CD4-positive, alpha-beta memory T cell (primary cell): ENCODE data around the gene GATA6. TPM values are rescaled to one million over a fixed set of nuclear protein-coding genes. Genes with fewer than 3 reads are reported as not detected.

Experiments
- CTCF ChIA-PET: fragments of 350-600 bp; sonication (Branson Sonifier 250); formaldehyde crosslinking; loops from one replicate; lab custom pipeline; 2021; ENCODE audit warnings: inconsistent platforms; ENCODE audit not compliant: partially characterized antibody; lab: Charles Lee
- POLR2A ChIA-PET: fragments of 350-600 bp; sonication (Branson Sonifier 250); formaldehyde crosslinking; loops from one replicate; lab custom pipeline; 2021; ENCODE audit not compliant: partially characterized antibody; lab: Charles Lee
- DNase-seq, 5 donors: peaks; one replicate each; pipeline versions ENCODE4 v3.0.0 to v3.0.0-alpha.2; 2020 to 2022; ENCODE audit warnings: mixed read lengths in 1 of 5
- H3K27ac ChIP-seq: one replicate; pipeline ENCODE4 v1.7.0; 2013; ENCODE audit warnings: low read depth, low read length
- H3K27me3 ChIP-seq: 2 replicates; pipeline ENCODE4 v1.7.0; 2013; ENCODE audit warnings: mild to moderate bottlenecking, low read length, moderate library complexity; ENCODE audit not compliant: insufficient read depth
- H3K36me3 ChIP-seq: 2 replicates; pipeline ENCODE4 v1.7.0; 2013; ENCODE audit warnings: mild to moderate bottlenecking, low read length, moderate library complexity; ENCODE audit not compliant: insufficient read depth
- H3K4me1 ChIP-seq: 2 replicates; pipeline ENCODE4 v1.7.0; 2013; ENCODE audit warnings: mild to moderate bottlenecking, low read length, moderate library complexity; ENCODE audit not compliant: insufficient read depth
- H3K4me3 ChIP-seq, 2 donors: one replicate each; pipeline ENCODE4 v1.7.0; 2013; ENCODE audit warnings: low read length in 2 of 2, mild to moderate bottlenecking in 1 of 2
- H3K9me3 ChIP-seq, 2 donors: one replicate each; pipeline ENCODE4 v1.7.0; 2013; ENCODE audit warnings: low read length in 2 of 2, control low read depth in 1 of 2; ENCODE audit not compliant: control insufficient read depth in 1 of 2
- H3K27ac Mint-ChIP-seq, 7 donors: one replicate each; pipeline ENCODE4 v1.8.0; 2020 to 2021; ENCODE audit warnings: mixed read lengths in 7 of 7, mild to moderate bottlenecking in 6 of 7, inconsistent platforms in 3 of 7, moderate library complexity in 3 of 7
- H3K27me3 Mint-ChIP-seq, 2 donors: one replicate each; pipeline ENCODE4 v1.8.0; 2020 to 2021; ENCODE audit warnings: mixed read lengths in 2 of 2
- H3K36me3 Mint-ChIP-seq, 2 donors: one replicate each; pipeline ENCODE4 v1.8.0; 2020 to 2021; ENCODE audit warnings: mixed read lengths in 2 of 2, inconsistent platforms in 1 of 2, mild to moderate bottlenecking in 1 of 2
- H3K4me1 Mint-ChIP-seq, 4 donors: one replicate each; pipeline ENCODE4 v1.8.0; 2020 to 2021; ENCODE audit warnings: mixed read lengths in 4 of 4, mild to moderate bottlenecking in 1 of 4
- H3K4me3 Mint-ChIP-seq, 8 donors: one replicate each; pipeline ENCODE4 v1.8.0; 2020 to 2021; ENCODE audit warnings: mixed read lengths in 8 of 8, mild to moderate bottlenecking in 7 of 8, moderate library complexity in 6 of 8, inconsistent platforms in 3 of 8
- H3K9me3 Mint-ChIP-seq, 8 donors: one replicate each; pipeline ENCODE4 v1.8.0; 2020 to 2021; ENCODE audit warnings: mixed read lengths in 8 of 8, mild to moderate bottlenecking in 5 of 8, inconsistent platforms in 3 of 8, moderate library complexity in 1 of 8
- intact Hi-C: fragments of 100-400 bp; cut with micrococcal nuclease; formaldehyde crosslinking; loops from one replicate; pipeline ENCODE4 v1.15.1; 2023
- polyA plus RNA-seq, 2 donors: library from polyadenylated mRNA; unstranded; fragments of 300-500 nt; fragmentation: Illumina TruSeq; gene quantifications; one replicate each; pipeline ENCODE4 v1.2.3, GENCODE V29; 2021
- total RNA-seq, 2 experiments: library from RNA; stranded (reverse); gene quantifications; one replicate each; pipeline ENCODE4 v1.2.3, GENCODE V29; 2021

GATA6 gene
- total RNA-seq = not detected
- not detected for polyA plus RNA-seq

- no peaks in the 10 kb centered on the region for H3K9me3 ChIP-seq
- DNase-seq = peak in 3 of 5 donors; percentile 12 to 28 (median 27)
- peak within 1 kb of the TSS in 1 of 7 donors; percentile 72 for H3K27ac Mint-ChIP-seq
- peaks cover 37% of the 10 kb centered on the region for H3K27me3 ChIP-seq
- ChIA-PET POLR2A (no interaction called here), CTCF (no interaction called here)
- peaks cover 17 to 29% (median 22%) of the 10 kb centered on the region in 4 donors for H3K4me1 Mint-ChIP-seq
- H3K27ac ChIP-seq = no peak within 1 kb of the TSS
- peak within 1 kb of the TSS; percentile 79 to 90 (median 85) for H3K4me3 Mint-ChIP-seq
- H3K4me3 ChIP-seq = peak within 1 kb of the TSS in 1 of 2 donors; percentile 37
- no peaks in the 10 kb centered on the region for H3K36me3 ChIP-seq
- peaks cover 14% of the 10 kb centered on the region for H3K4me1 ChIP-seq
- H3K9me3 Mint-ChIP-seq = peaks cover 0 to 9% (median 0%) of the 10 kb centered on the region in 8 donors
- intact Hi-C loops = loop anchor here (5.0 kb wide), 1 partner anchor 393 kb away; no protein-coding TSS in a partner anchor
- peaks cover 0 to 2% of the 10 kb centered on the region in 2 donors for H3K36me3 Mint-ChIP-seq
- peaks cover 45 to 60% of the 10 kb centered on the region in 2 donors for H3K27me3 Mint-ChIP-seq
Measured at GRCh38 chr18:22169011-22169888, at the start of gene GATA6. TSS of gene GATA6 (plus strand) at chr18:22169589. CDS start at chr18:22171145, 1,556 bp downstream.

- Histone ChIP-seq H3K27ac (no peak overlapping the region), H3K27me3 (no peaks in the 10 kb centered on the region), H3K9me3 (no peaks in the 10 kb centered on the region), H3K4me1 (no peaks in the 10 kb centered on the region), H3K36me3 (no peaks in the 10 kb centered on the region), H3K4me3 (no peak overlapping the region)
- no peaks in the 10 kb centered on the region for H3K36me3 Mint-ChIP-seq
- ChIA-PET POLR2A (no interaction called here), CTCF (no interaction called here)
- H3K4me1 Mint-ChIP-seq = no peaks in the 10 kb centered on the region
- DNase-seq = no peak
- H3K27ac Mint-ChIP-seq = no peak overlapping the region
- no peak overlapping the region for H3K4me3 Mint-ChIP-seq
- H3K9me3 Mint-ChIP-seq = peaks cover 0 to 4% (median 0%) of the 10 kb centered on the region in 8 donors
- peaks cover 0 to 3% of the 10 kb centered on the region in 2 donors for H3K27me3 Mint-ChIP-seq
- intact Hi-C loops = no loop called here
Measured at GRCh38 chr18:22124970-22125369, 44.4 kb upstream of the GATA6 start.

DNA sequence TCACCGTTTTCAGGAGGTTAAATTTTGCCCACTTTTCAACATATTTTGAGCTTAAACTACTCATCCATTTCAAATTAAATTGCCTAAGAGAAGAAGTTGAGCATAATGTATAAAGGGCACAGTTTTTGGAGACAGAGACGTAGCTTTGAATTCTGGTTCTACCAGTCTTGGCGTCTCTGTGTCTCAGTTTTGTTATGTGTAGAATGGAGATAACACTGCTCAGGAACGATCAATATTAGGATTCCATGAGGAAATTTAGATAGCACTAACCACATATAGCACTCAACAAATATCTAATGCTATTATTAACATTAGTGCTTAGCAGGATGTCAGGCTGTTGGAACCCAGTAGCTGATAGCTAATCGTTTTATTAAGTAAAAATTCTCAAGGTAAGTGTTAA, 40.4 kb upstream of the GATA6 start:
- peaks cover 3% of the 10 kb centered on the region in 2 donors for H3K27me3 Mint-ChIP-seq
- H3K4me3 Mint-ChIP-seq = no peak overlapping the region
- no peaks in the 10 kb centered on the region for H3K36me3 ChIP-seq
- H3K9me3 Mint-ChIP-seq = peaks cover 0 to 3% (median 0%) of the 10 kb centered on the region in 8 donors
- H3K27me3 ChIP-seq = no peaks in the 10 kb centered on the region
- CTCF ChIA-PET = no interaction called here
- H3K27ac ChIP-seq = no peak overlapping the region
- POLR2A ChIA-PET = no interaction called here
- H3K27ac Mint-ChIP-seq = no peak overlapping the region
- DNase-seq = no peak
- intact Hi-C loops = no loop called here
- H3K4me3 ChIP-seq = no peak overlapping the region
- H3K4me1 Mint-ChIP-seq = peaks cover 0 to 2% (median 0%) of the 10 kb centered on the region in 4 donors
- no peaks in the 10 kb centered on the region for H3K36me3 Mint-ChIP-seq
- H3K4me1 ChIP-seq = no peaks in the 10 kb centered on the region
- H3K9me3 ChIP-seq = no peaks in the 10 kb centered on the region

DNA sequence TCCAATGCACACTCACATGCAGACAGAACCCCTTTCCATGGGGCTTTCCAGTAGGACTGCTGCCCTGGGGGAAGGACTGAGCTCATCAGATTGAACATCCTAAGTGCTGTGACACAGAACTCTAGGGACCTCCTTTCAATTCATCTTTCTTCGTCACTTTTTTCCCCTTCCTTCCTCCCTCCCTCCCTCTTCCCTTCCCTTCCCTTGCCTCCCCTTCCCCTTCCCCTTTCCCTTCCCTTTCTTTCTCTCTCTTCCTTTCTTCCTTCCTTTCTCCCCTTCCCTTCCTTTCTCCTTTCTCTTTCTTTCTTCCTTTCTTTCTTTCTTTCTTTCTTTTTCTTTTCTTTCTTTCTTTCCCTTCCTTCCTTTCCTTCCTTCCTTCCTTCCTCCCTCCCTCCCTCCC, 39.6 kb upstream of the GATA6 start:
- CTCF ChIA-PET = no interaction called here

DNA sequence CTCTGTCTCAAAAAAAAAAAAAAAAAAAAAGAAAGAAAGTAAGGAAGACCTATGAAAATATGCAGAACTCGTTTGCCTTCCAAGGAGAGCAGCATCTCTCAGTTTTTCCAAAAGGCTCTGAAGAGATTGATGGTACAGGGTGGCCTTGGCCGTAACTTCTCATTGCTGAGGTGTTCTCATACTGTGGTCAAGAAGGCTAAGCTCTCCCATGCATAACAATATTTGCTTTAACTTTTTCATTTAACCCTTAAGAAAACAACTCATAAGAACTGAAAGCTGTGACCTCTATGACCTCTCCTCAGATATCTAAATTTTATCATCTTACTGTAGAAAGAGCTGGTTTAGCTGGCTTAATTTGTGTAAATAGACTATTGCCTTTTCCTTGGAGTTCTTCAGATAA, 37.1 kb upstream of the GATA6 start:
- Histone ChIP-seq H3K9me3 (no peaks in the 10 kb centered on the region), H3K4me3 (no peak overlapping the region), H3K27ac (no peak overlapping the region), H3K36me3 (no peaks in the 10 kb centered on the region), H3K27me3 (no peaks in the 10 kb centered on the region), H3K4me1 (no peaks in the 10 kb centered on the region)
- Mint-ChIP-seq H3K4me3 (no peak overlapping the region), H3K27ac (no peak overlapping the region), H3K36me3 (no peaks in the 10 kb centered on the region), H3K4me1 (peaks cover 0 to 2% (median 0%) of the 10 kb centered on the region in 4 donors), H3K9me3 (peaks cover 0 to 5% (median under 1%) of the 10 kb centered on the region in 8 donors), H3K27me3 (peaks cover 3% of the 10 kb centered on the region in 2 donors)
- intact Hi-C loops = no loop called here
- DNase-seq = no peak
- ChIA-PET POLR2A (no interaction called here), CTCF (interaction anchor here (0.6 kb wide), 1 partner anchor 67 kb away, joined by 3 read pairs; no protein-coding TSS in a partner anchor)

More for the DNA sequence above, 39.6 kb upstream of the GATA6 start:
- H3K27me3 Mint-ChIP-seq = peaks cover 3% of the 10 kb centered on the region in 2 donors
- no peak overlapping the region for H3K4me3 ChIP-seq
- peaks cover 0 to 3% (median 0%) of the 10 kb centered on the region in 8 donors for H3K9me3 Mint-ChIP-seq
- H3K27ac ChIP-seq = no peak overlapping the region
- peak overlapping the region in 1 of 7 donors; percentile 61 for H3K27ac Mint-ChIP-seq
- intact Hi-C loops = no loop called here
- no peaks in the 10 kb centered on the region for H3K9me3 ChIP-seq
- H3K4me1 ChIP-seq = no peaks in the 10 kb centered on the region
- no peaks in the 10 kb centered on the region for H3K36me3 ChIP-seq
- POLR2A ChIA-PET = no interaction called here
- no peak for DNase-seq
- no peaks in the 10 kb centered on the region for H3K27me3 ChIP-seq
- no peak overlapping the region for H3K4me3 Mint-ChIP-seq
- no peaks in the 10 kb centered on the region for H3K36me3 Mint-ChIP-seq
- peaks cover 0 to 2% (median 0%) of the 10 kb centered on the region in 4 donors for H3K4me1 Mint-ChIP-seq

GRCh38 chr18:22132763-22133162, 36.6 kb upstream of the GATA6 start:
- Mint-ChIP-seq H3K27me3 (peaks cover 3% of the 10 kb centered on the region in 2 donors), H3K36me3 (no peaks in the 10 kb centered on the region), H3K9me3 (peaks cover 0 to 5% (median under 1%) of the 10 kb centered on the region in 8 donors), H3K4me1 (peaks cover 0 to 2% (median 0%) of the 10 kb centered on the region in 4 donors), H3K4me3 (no peak overlapping the region), H3K27ac (no peak overlapping the region)
- no peak overlapping the region for H3K27ac ChIP-seq
- no peaks in the 10 kb centered on the region for H3K9me3 ChIP-seq
- no peak overlapping the region for H3K4me3 ChIP-seq
- DNase-seq = no peak
- ChIA-PET CTCF (no interaction called here), POLR2A (no interaction called here)
- H3K27me3 ChIP-seq = no peaks in the 10 kb centered on the region
- no peaks in the 10 kb centered on the region for H3K4me1 ChIP-seq
- no peaks in the 10 kb centered on the region for H3K36me3 ChIP-seq
- intact Hi-C loops = no loop called here

GRCh38 chr18:22136395-22136794, 33.0 kb upstream of the GATA6 start:
- H3K36me3 ChIP-seq = no peaks in the 10 kb centered on the region
- ChIA-PET CTCF (no interaction called here), POLR2A (no interaction called here)
- H3K4me1 Mint-ChIP-seq = peaks cover 0 to 2% (median 0%) of the 10 kb centered on the region in 4 donors
- no peak overlapping the region for H3K4me3 ChIP-seq
- H3K27me3 Mint-ChIP-seq = peaks cover 3% of the 10 kb centered on the region in 2 donors
- H3K4me3 Mint-ChIP-seq = no peak overlapping the region
- no peak for DNase-seq
- H3K9me3 ChIP-seq = no peaks in the 10 kb centered on the region
- H3K36me3 Mint-ChIP-seq = no peaks in the 10 kb centered on the region
- H3K27ac ChIP-seq = no peak overlapping the region
- H3K4me1 ChIP-seq = no peaks in the 10 kb centered on the region
- no peak overlapping the region for H3K27ac Mint-ChIP-seq
- intact Hi-C loops = no loop called here
- no peaks in the 10 kb centered on the region for H3K27me3 ChIP-seq
- H3K9me3 Mint-ChIP-seq = peaks cover 0 to 5% (median under 1%) of the 10 kb centered on the region in 8 donors
